Osteoblast (primary cell): ENCODE measurements around the gene COL2A1. TPM values are rescaled to one million over a fixed set of nuclear protein-coding genes. Genes with fewer than 3 reads are reported as not detected.

ENCODE experiments used
- DNase-seq: peaks from one replicate; pipeline ENCODE4 v3.0.0; 2011; ENCODE audit warnings: low spot score, mixed read lengths; ENCODE audit not compliant: insufficient read length; ENCODE audit errors: missing footprints
- H2AFZ ChIP-seq: 2 replicates; pipeline ENCODE4 v1.6.0; 2011; ENCODE audit warnings: mild to moderate bottlenecking, low read length
- H3K27ac ChIP-seq: 2 replicates; pipeline ENCODE4 v1.5.1; 2011; ENCODE audit warnings: mild to moderate bottlenecking, low read depth, low read length, moderate library complexity
- H3K27me3 ChIP-seq: 2 replicates; pipeline ENCODE4 v1.6.0; 2012; ENCODE audit warnings: mild to moderate bottlenecking, control low read depth, inconsistent platforms, low read length, moderate library complexity; ENCODE audit not compliant: insufficient read depth
- H3K36me3 ChIP-seq: 2 replicates; pipeline ENCODE4 v1.5.1; 2011; ENCODE audit warnings: mild to moderate bottlenecking, low read length, control low read depth, moderate library complexity; ENCODE audit not compliant: insufficient read depth
- H3K4me1 ChIP-seq: 2 replicates; pipeline ENCODE4 v1.5.1; 2011; ENCODE audit warnings: mild to moderate bottlenecking, low read length, control low read depth, moderate library complexity; ENCODE audit not compliant: insufficient read depth
- H3K4me2 ChIP-seq: 2 replicates; pipeline ENCODE4 v1.6.0; 2011; ENCODE audit warnings: mild to moderate bottlenecking, low read length; ENCODE audit not compliant: insufficient read depth
- H3K4me3 ChIP-seq: fragments of 200-600 bp; sonication (generic); 3 replicates; pipeline ENCODE4 v1.5.1; 2012; ENCODE audit warnings: mild to moderate bottlenecking, low read length, inconsistent platforms; ENCODE audit not compliant: insufficient read depth
- H3K79me2 ChIP-seq: 2 replicates; pipeline ENCODE4 v1.6.0; 2012; ENCODE audit warnings: mild to moderate bottlenecking, low read length, control low read depth, inconsistent platforms; ENCODE audit not compliant: insufficient read depth
- H3K9me3 ChIP-seq: 2 replicates; pipeline ENCODE4 v1.5.1; 2011; ENCODE audit warnings: low read depth, low read length, control low read depth
- H4K20me1 ChIP-seq: 2 replicates; pipeline ENCODE4 v1.6.0; 2012; ENCODE audit warnings: mild to moderate bottlenecking, low read length, control low read depth; ENCODE audit not compliant: insufficient read depth
- total RNA-seq: library from RNA; depleted of rRNA; stranded (reverse); fragments of >200 nt; gene quantifications from 2 replicates; pipeline ENCODE4 v1.2.3, GENCODE V29; 2012
- TF ChIP-seq, protein P1 (sequence below): IDR thresholded peaks from 2 replicates; pipeline ENCODE4 v1.5.1; 2011; ENCODE audit warnings: mild to moderate bottlenecking, low read depth, low read length, moderate library complexity; ENCODE audit errors: extremely low read depth

COL2A1 gene
- total RNA-seq, 1 donor, result under 0.01 TPM

DNA sequence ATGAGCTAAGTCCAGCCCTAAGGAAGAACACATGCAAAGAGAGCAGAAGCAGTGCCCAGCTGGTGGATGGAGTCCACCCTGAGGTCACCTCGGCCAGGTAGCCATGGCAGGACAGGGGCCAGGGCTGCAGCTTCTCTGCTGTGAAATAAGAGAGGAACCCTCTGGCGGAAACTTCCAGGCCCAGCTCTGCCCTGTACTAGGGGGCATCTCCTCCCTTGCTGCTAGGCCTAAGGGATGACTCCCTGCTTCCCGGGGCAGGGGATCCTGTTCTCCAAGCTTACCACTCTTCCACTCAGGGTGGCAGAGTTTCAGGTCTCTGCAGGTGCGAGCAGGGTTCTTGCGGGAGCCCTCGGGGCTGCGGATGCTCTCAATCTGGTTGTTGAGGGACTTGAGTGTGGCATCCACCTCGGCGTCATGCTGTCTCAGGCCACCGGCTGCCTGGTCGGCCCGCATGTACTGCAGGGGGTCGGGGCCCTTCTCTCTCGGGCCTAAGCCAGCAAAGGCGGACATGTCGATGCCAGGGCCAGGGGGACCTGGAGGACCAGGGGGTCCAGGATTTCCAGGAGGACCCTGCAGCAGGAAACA is 29.1 kb downstream of the COL2A1 start:
- no peaks in the 10 kb centered on the region for H3K79me2 ChIP-seq
- no peaks in the 10 kb centered on the region for H4K20me1 ChIP-seq
- H3K36me3 ChIP-seq, result no peaks in the 10 kb centered on the region
- TF ChIP-seq, protein P1, sequence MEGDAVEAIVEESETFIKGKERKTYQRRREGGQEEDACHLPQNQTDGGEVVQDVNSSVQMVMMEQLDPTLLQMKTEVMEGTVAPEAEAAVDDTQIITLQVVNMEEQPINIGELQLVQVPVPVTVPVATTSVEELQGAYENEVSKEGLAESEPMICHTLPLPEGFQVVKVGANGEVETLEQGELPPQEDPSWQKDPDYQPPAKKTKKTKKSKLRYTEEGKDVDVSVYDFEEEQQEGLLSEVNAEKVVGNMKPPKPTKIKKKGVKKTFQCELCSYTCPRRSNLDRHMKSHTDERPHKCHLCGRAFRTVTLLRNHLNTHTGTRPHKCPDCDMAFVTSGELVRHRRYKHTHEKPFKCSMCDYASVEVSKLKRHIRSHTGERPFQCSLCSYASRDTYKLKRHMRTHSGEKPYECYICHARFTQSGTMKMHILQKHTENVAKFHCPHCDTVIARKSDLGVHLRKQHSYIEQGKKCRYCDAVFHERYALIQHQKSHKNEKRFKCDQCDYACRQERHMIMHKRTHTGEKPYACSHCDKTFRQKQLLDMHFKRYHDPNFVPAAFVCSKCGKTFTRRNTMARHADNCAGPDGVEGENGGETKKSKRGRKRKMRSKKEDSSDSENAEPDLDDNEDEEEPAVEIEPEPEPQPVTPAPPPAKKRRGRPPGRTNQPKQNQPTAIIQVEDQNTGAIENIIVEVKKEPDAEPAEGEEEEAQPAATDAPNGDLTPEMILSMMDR, result no peak
- no peaks in the 10 kb centered on the region for H3K4me1 ChIP-seq
- no peaks in the 10 kb centered on the region for H3K27me3 ChIP-seq
- H3K4me2 ChIP-seq, result no peak overlapping the region
- no peak for DNase-seq
- no peak overlapping the region for H3K4me3 ChIP-seq
- no peak overlapping the region for H2AFZ ChIP-seq
- H3K9me3 ChIP-seq, result no peaks in the 10 kb centered on the region
- no peak overlapping the region for H3K27ac ChIP-seq

DNA sequence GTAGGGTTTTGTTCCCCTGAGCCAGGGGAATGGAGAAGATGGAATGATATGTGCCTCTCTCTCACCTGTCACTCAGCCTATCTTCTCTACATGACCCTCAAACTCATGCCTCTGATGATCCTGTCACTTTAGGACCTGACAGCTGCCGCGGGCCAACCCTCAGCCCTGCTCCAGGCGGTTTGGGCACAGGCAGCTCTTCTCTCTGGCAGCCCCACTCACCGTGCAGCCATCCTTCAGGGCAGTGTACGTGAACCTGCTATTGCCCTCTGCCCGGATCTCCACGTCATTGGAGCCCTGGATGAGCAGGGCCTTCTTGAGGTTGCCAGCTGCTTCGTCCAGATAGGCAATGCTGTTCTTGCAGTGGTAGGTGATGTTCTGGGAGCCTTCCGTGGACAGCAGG is 30.4 kb downstream of the COL2A1 start:
- H3K4me1 ChIP-seq, result no peaks in the 10 kb centered on the region
- H4K20me1 ChIP-seq, result no peaks in the 10 kb centered on the region
- H3K79me2 ChIP-seq, result no peaks in the 10 kb centered on the region
- DNase-seq, result no peak
- no peak overlapping the region for H3K4me3 ChIP-seq
- H3K4me2 ChIP-seq, result no peak overlapping the region
- no peak overlapping the region for H2AFZ ChIP-seq
- TF ChIP-seq, protein P1, result no peak
- no peak overlapping the region for H3K27ac ChIP-seq
- no peaks in the 10 kb centered on the region for H3K27me3 ChIP-seq
- H3K9me3 ChIP-seq, result no peaks in the 10 kb centered on the region
- H3K36me3 ChIP-seq, result no peaks in the 10 kb centered on the region

DNA sequence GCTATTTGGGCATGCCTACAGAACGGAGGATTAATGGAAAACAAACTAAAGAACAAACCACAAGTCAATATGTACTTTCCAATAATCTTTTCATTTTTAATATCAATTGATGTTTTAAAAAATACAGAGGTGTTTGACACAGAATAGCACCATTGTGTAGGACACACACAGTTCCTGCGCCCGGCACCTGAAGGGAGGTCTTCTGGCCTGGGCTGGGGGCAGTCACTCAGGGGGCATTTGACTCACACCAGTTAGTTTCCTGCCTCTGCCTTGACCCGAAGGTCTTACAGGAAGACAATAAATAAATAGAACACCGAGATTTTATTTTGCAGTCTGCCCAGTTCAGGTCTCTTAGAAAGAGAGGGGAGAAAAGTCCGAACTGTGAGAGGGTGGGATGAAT is 31.4 kb downstream of the COL2A1 start:
- Histone ChIP-seq H4K20me1 (no peaks in the 10 kb centered on the region), H3K9me3 (no peaks in the 10 kb centered on the region), H3K79me2 (no peaks in the 10 kb centered on the region), H3K27me3 (no peaks in the 10 kb centered on the region), H2AFZ (no peak overlapping the region), H3K27ac (no peak overlapping the region), H3K36me3 (no peaks in the 10 kb centered on the region), H3K4me1 (peaks cover under 1% of the 10 kb centered on the region), H3K4me2 (no peak overlapping the region), H3K4me3 (no peak overlapping the region)
- TF ChIP-seq, protein P1, result no peak
- DNase-seq, result no peak

DNA sequence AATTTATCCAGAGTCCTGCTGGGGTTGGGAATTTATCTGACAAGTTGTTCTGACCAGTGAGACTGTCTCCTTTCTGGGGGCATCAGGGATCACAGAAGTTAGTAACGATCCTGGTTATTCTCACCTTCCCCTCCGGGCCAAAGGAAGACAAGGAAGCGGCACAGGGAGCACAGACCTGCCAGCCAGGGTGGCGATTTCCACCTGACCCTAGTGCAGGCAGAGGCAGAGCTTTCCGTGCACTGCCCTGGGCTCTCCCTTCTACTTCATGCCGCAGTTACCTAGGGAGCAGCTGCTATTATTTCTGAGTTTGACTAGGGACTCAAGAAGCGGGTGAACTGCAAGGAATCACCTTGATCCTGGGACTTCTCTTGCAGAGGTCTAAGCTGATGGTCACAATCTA is 33.4 kb downstream of the COL2A1 start:
- Histone ChIP-seq H3K4me3 (no peak overlapping the region), H4K20me1 (no peaks in the 10 kb centered on the region), H3K36me3 (peaks cover 4% of the 10 kb centered on the region), H3K79me2 (no peaks in the 10 kb centered on the region), H3K27me3 (no peaks in the 10 kb centered on the region), H3K27ac (no peak overlapping the region), H3K4me2 (no peak overlapping the region), H3K9me3 (no peaks in the 10 kb centered on the region), H3K4me1 (peaks cover 5% of the 10 kb centered on the region), H2AFZ (no peak overlapping the region)
- TF ChIP-seq, protein P1, result no peak
- DNase-seq, result no peak
